Smooth muscle cell (in vitro differentiated cells): ENCODE data around the gene AGBL1. TPM values are rescaled to one million over a fixed set of nuclear protein-coding genes. Genes with fewer than 3 reads are reported as not detected.

Source experiments
- DNase-seq: peaks from one replicate; lab custom pipeline; 2025; ENCODE audit not compliant: unreplicated experiment; lab: John Stamatoyannopoulos, UW
- H2AFZ ChIP-seq: fragments of 200-600 bp; sonication (generic); 2 replicates; pipeline ENCODE4 v1.6.0; 2016; ENCODE audit warnings: antibody characterized with exemption, low read depth, mild to moderate bottlenecking
- H3F3A ChIP-seq: fragments of 200-600 bp; sonication (generic); 2 replicates; pipeline ENCODE4 v1.6.0; 2017; ENCODE audit warnings: antibody characterized with exemption, low read depth
- H3K27ac ChIP-seq: fragments of 200-600 bp; sonication (generic); 2 replicates; pipeline ENCODE4 v1.5.1; 2016; ENCODE audit warnings: low read depth, mild to moderate bottlenecking
- H3K27me3 ChIP-seq: fragments of 200-600 bp; sonication (generic); 2 replicates; pipeline ENCODE4 v1.6.1; 2016; ENCODE audit warnings: low read depth, mild to moderate bottlenecking
- H3K36me3 ChIP-seq: fragments of 200-600 bp; sonication (generic); 2 replicates; pipeline ENCODE4 v1.5.1; 2016; ENCODE audit warnings: low read depth
- H3K4me1 ChIP-seq: fragments of 200-600 bp; sonication (generic); 2 replicates; pipeline ENCODE4 v1.5.1; 2016; ENCODE audit warnings: low read depth
- H3K4me2 ChIP-seq: fragments of 200-600 bp; sonication (generic); 2 replicates; pipeline ENCODE4 v1.6.0; 2016; ENCODE audit warnings: mild to moderate bottlenecking
- H3K4me3 ChIP-seq: fragments of 200-600 bp; sonication (generic); 2 replicates; pipeline ENCODE4 v1.5.1; 2016; ENCODE audit warnings: mild to moderate bottlenecking
- H3K79me2 ChIP-seq: fragments of 200-600 bp; sonication (generic); 2 replicates; pipeline ENCODE4 v1.6.0; 2016; ENCODE audit warnings: low read depth, mild to moderate bottlenecking
- H3K9ac ChIP-seq: fragments of 200-600 bp; sonication (generic); 2 replicates; pipeline ENCODE4 v1.6.0; 2016; ENCODE audit warnings: low read depth
- H3K9me3 ChIP-seq: fragments of 200-600 bp; sonication (generic); replicated peaks from 2 replicates; pipeline ENCODE4 v1.5.1; 2016; ENCODE audit warnings: low read depth
- H4K20me1 ChIP-seq: fragments of 200-600 bp; sonication (generic); 2 replicates; pipeline ENCODE4 v1.6.0; 2016; ENCODE audit warnings: low read depth
- CTCF ChIP-seq: fragments of 200-600 bp; sonication (generic); IDR thresholded peaks from 2 replicates; pipeline ENCODE4 v1.5.1; 2017; ENCODE audit warnings: borderline replicate concordance, mild to moderate bottlenecking, antibody characterized with exemption; ENCODE audit not compliant: insufficient read depth, poor library complexity, severe bottlenecking
- WGBS: methylation state at CpG from one replicate; pipeline ENCODE4 v1.1.7; 2016; ENCODE audit warnings: low lambda C conversion rate; 5-methylcytosine and 5-hydroxymethylcytosine counted together
- polyA plus RNA-seq: library from polyadenylated mRNA; unstranded; fragments of >200 nt; fragmentation: Nextera tagmentation; extraction: Ambion mirVana; gene quantifications from 2 replicates; pipeline ENCODE4 v1.2.1, GENCODE V29; 2016
- total RNA-seq: library from RNA; depleted of rRNA; stranded (reverse); fragments of >200 nt; gene quantifications from 2 replicates; pipeline ENCODE4 v1.2.3, GENCODE V29; 2014

Gene AGBL1
- total and polyA plus RNA-seq, 2 experiments from 2014 or later, result not detected

- H3F3A ChIP-seq, result no peaks in the 10 kb centered on the region
- H3K9me3 ChIP-seq, result no peaks in the 10 kb centered on the region
- no peaks in the 10 kb centered on the region for H4K20me1 ChIP-seq
- DNase-seq, result no peak
- no peak overlapping the region for H3K4me3 ChIP-seq
- H3K4me1 ChIP-seq, result no peaks in the 10 kb centered on the region
- H3K27me3 ChIP-seq, result no peaks in the 10 kb centered on the region
- no peaks in the 10 kb centered on the region for H3K36me3 ChIP-seq
- no peak overlapping the region for H3K4me2 ChIP-seq
- no peak for TF ChIP-seq CTCF
- H3K9ac ChIP-seq, result no peak overlapping the region
- H3K27ac ChIP-seq, result no peak overlapping the region
- no peak overlapping the region for H2AFZ ChIP-seq
- H3K79me2 ChIP-seq, result no peaks in the 10 kb centered on the region
- WGBS, result 90% methylated on average over 3 of the region's 3 CpGs
These were observed 574.8 kb downstream of the AGBL1 start for GRCh38 chr15:86654501-86654900.

- WGBS, result 82% methylated on average over 2 of the region's 2 CpGs
These were observed 577.6 kb downstream of the AGBL1 start for GRCh38 chr15:86657305-86657704.

GRCh38 chr15:86659724-86660411 lies 580.2 kb downstream of the AGBL1 start:
- H3F3A ChIP-seq, result no peaks in the 10 kb centered on the region
- H3K27me3 ChIP-seq, result no peaks in the 10 kb centered on the region
- H2AFZ ChIP-seq, result no peak overlapping the region
- WGBS, result 83% methylated on average over 5 of the region's 5 CpGs
- no peaks in the 10 kb centered on the region for H3K36me3 ChIP-seq
- no peak overlapping the region for H3K27ac ChIP-seq
- DNase-seq, result no peak
- H3K4me3 ChIP-seq, result no peak overlapping the region
- no peaks in the 10 kb centered on the region for H4K20me1 ChIP-seq
- H3K9ac ChIP-seq, result no peak overlapping the region
- no peak overlapping the region for H3K4me2 ChIP-seq
- no peaks in the 10 kb centered on the region for H3K9me3 ChIP-seq
- H3K79me2 ChIP-seq, result no peaks in the 10 kb centered on the region
- no peak for TF ChIP-seq CTCF
- H3K4me1 ChIP-seq, result no peaks in the 10 kb centered on the region

More at GRCh38 chr15:86657305-86657704, 577.6 kb downstream of the AGBL1 start:
- H3K4me2 ChIP-seq, result no peak overlapping the region
- H3K4me1 ChIP-seq, result no peaks in the 10 kb centered on the region
- no peaks in the 10 kb centered on the region for H3F3A ChIP-seq
- no peaks in the 10 kb centered on the region for H3K79me2 ChIP-seq
- no peaks in the 10 kb centered on the region for H3K36me3 ChIP-seq
- no peaks in the 10 kb centered on the region for H3K27me3 ChIP-seq
- no peak overlapping the region for H3K27ac ChIP-seq
- DNase-seq, result no peak
- H4K20me1 ChIP-seq, result no peaks in the 10 kb centered on the region
- no peak for TF ChIP-seq CTCF
- no peak overlapping the region for H2AFZ ChIP-seq
- no peaks in the 10 kb centered on the region for H3K9me3 ChIP-seq
- H3K9ac ChIP-seq, result no peak overlapping the region
- H3K4me3 ChIP-seq, result no peak overlapping the region

- Histone ChIP-seq H2AFZ (no peak overlapping the region), H3K27ac (no peak overlapping the region), H3K9me3 (no peaks in the 10 kb centered on the region), H3K4me2 (no peak overlapping the region), H4K20me1 (no peaks in the 10 kb centered on the region), H3K9ac (no peak overlapping the region), H3F3A (no peaks in the 10 kb centered on the region), H3K36me3 (no peaks in the 10 kb centered on the region), H3K79me2 (no peaks in the 10 kb centered on the region), H3K4me1 (no peaks in the 10 kb centered on the region), H3K4me3 (no peak overlapping the region), H3K27me3 (no peaks in the 10 kb centered on the region)
- WGBS, result 69% methylated on average over 7 of the region's 7 CpGs
- no peak for TF ChIP-seq CTCF
- no peak for DNase-seq
These were observed 581.9 kb downstream of the AGBL1 start for GRCh38 chr15:86661580-86661979.
